CD14-positive monocyte (primary cell): Measurements from ENCODE around the gene LGI2. TPM values are rescaled to one million over a fixed set of nuclear protein-coding genes. Genes with fewer than 3 reads are reported as not detected.
"Not testable (repeated sequence)": the region's sequence is repeated elsewhere in the genome, so short reads cannot be mapped to it uniquely, and the experiment has no call there.

ENCODE experiments used
- DNase-seq, 3 donors: peaks; one replicate each; pipeline ENCODE4 v3.0.0-alpha.2; 2011 to 2022
- H2AFZ ChIP-seq: 2 replicates; pipeline ENCODE4 v1.6.0; 2012; ENCODE audit warnings: mild to moderate bottlenecking, low read depth, low read length, inconsistent platforms; ENCODE audit not compliant: insufficient read depth, poor library complexity, severe bottlenecking
- H3K27ac ChIP-seq, 2 donors: 1 replicate in 1 of 2; 2 replicates in 1 of 2; pipeline ENCODE4 v1.5.1; 2012 to 2013; ENCODE audit warnings: low read length in 2 of 2, control low read depth in 1 of 2, inconsistent platforms in 1 of 2, low read depth in 1 of 2, mild to moderate bottlenecking in 1 of 2
- H3K27me3 ChIP-seq, 2 donors: one replicate each; pipeline versions ENCODE4 v1.6.0 to v1.6.1; 2011 to 2013; ENCODE audit warnings: low read length in 2 of 2; ENCODE audit not compliant: control insufficient read depth in 2 of 2, insufficient read depth in 2 of 2
- H3K36me3 ChIP-seq, 2 donors: replicated peaks in 1 of 2; 1 replicate in 1 of 2; 2 replicates in 1 of 2; pipeline versions ENCODE4 v1.5.1 to v1.6.1; 2012 to 2013; ENCODE audit warnings: low read length in 2 of 2, control low read depth in 1 of 2, inconsistent platforms in 1 of 2, mild to moderate bottlenecking in 1 of 2; ENCODE audit not compliant: insufficient read depth in 2 of 2, control insufficient read depth in 1 of 2
- H3K4me1 ChIP-seq, 2 donors: 1 replicate in 1 of 2; 2 replicates in 1 of 2; pipeline versions ENCODE4 v1.5.1 to v1.6.1; 2012 to 2013; ENCODE audit warnings: low read length in 2 of 2, control low read depth in 1 of 2, inconsistent platforms in 1 of 2, mild to moderate bottlenecking in 1 of 2, moderate library complexity in 1 of 2; ENCODE audit not compliant: insufficient read depth in 2 of 2, control insufficient read depth in 1 of 2
- H3K4me2 ChIP-seq: replicated peaks from 2 replicates; pipeline ENCODE3; 2012; ENCODE audit warnings: low read length, moderate library complexity, mild to moderate bottlenecking; ENCODE audit not compliant: poor library complexity, severe bottlenecking; ENCODE audit errors: extremely low read depth
- H3K4me3 ChIP-seq, 3 experiments: fragments of 200-600 bp in 1 of 3; sonication (generic) in 1 of 3; replicated peaks in 1 of 3; 1 replicate in 2 of 3; 2 replicates in 1 of 3; pipeline ENCODE4 v1.5.1; 2011 to 2013; ENCODE audit warnings: low read length in 3 of 3, mild to moderate bottlenecking in 3 of 3, control low read depth in 2 of 3, low read depth in 2 of 3, inconsistent platforms in 1 of 3, moderate library complexity in 1 of 3
- H3K79me2 ChIP-seq: 2 replicates; pipeline ENCODE4 v1.6.0; 2012; ENCODE audit warnings: mild to moderate bottlenecking, control low read depth, inconsistent platforms, low read length, moderate library complexity; ENCODE audit not compliant: insufficient read depth
- H3K9ac ChIP-seq: 2 replicates; pipeline ENCODE4 v1.6.0; 2017; ENCODE audit warnings: low read length, mild to moderate bottlenecking; ENCODE audit not compliant: insufficient read depth, poor library complexity, severe bottlenecking
- H3K9me3 ChIP-seq, 2 donors: replicated peaks in 1 of 2; 1 replicate in 1 of 2; 2 replicates in 1 of 2; pipeline versions ENCODE4 v1.5.1 to v1.6.1; 2012 to 2013; ENCODE audit warnings: low read length in 2 of 2, control low read depth in 1 of 2; ENCODE audit not compliant: control insufficient read depth in 1 of 2, insufficient read depth in 1 of 2
- H4K20me1 ChIP-seq: 2 replicates; pipeline ENCODE4 v1.6.0; 2012; ENCODE audit warnings: mild to moderate bottlenecking, low read length, control low read depth, moderate library complexity; ENCODE audit not compliant: insufficient read depth
- H3K27ac Mint-ChIP-seq, 7 donors: one replicate each; pipeline ENCODE4 v1.8.0; 2020; ENCODE audit warnings: mild to moderate bottlenecking in 7 of 7, mixed read lengths in 7 of 7, moderate library complexity in 6 of 7, inconsistent platforms in 2 of 7
- H3K27me3 Mint-ChIP-seq, 3 donors: one replicate each; pipeline ENCODE4 v1.8.0; 2021 to 2022; ENCODE audit warnings: low read depth in 3 of 3, mild to moderate bottlenecking in 3 of 3, mixed read lengths in 3 of 3, moderate library complexity in 3 of 3, inconsistent platforms in 1 of 3
- H3K36me3 Mint-ChIP-seq, 2 donors: one replicate each; pipeline ENCODE4 v1.8.0; 2020; ENCODE audit warnings: mixed read lengths in 2 of 2, inconsistent platforms in 1 of 2, mild to moderate bottlenecking in 1 of 2
- H3K4me1 Mint-ChIP-seq: one replicate; pipeline ENCODE4 v1.8.0; 2020; ENCODE audit warnings: mild to moderate bottlenecking, mixed read lengths
- H3K4me3 Mint-ChIP-seq, 2 donors: one replicate each; pipeline ENCODE4 v1.8.0; 2020; ENCODE audit warnings: mild to moderate bottlenecking in 2 of 2, mixed read lengths in 2 of 2, moderate library complexity in 1 of 2
- H3K9me3 Mint-ChIP-seq, 7 donors: one replicate each; pipeline ENCODE4 v1.8.0; 2020 to 2022; ENCODE audit warnings: mixed read lengths in 7 of 7, mild to moderate bottlenecking in 6 of 7, moderate library complexity in 6 of 7, inconsistent platforms in 2 of 7
- CTCF ChIP-seq: fragments of 200-600 bp; IDR thresholded peaks from one replicate; pipeline ENCODE4 v1.8.0; 2022; ENCODE audit warnings: antibody characterized with exemption, mild to moderate bottlenecking
- WGBS: methylation state at CpG from one replicate; pipeline ENCODE4 v1.1.5; 2013; ENCODE audit warnings: missing lambda C conversion rate; ENCODE audit not compliant: insufficient coverage; 5-methylcytosine and 5-hydroxymethylcytosine counted together
- intact Hi-C, 2 donors: fragments of 100-400 bp; cut with micrococcal nuclease; formaldehyde crosslinking; loops; one replicate each; pipeline versions ENCODE4 v1.15.0 to v1.15.1; 2023
- polyA plus RNA-seq, 3 donors: library from polyadenylated mRNA; depleted of rRNA in 1 of 3; unstranded in 2 of 3; stranded (reverse) in 1 of 3; fragments of 300-500 nt in 2 of 3; fragments of >200 nt in 1 of 3; fragmentation: Illumina TruSeq in 2 of 3; gene quantifications; 1 replicate in 2 of 3; 2 replicates in 1 of 3; pipeline ENCODE4 v1.2.3, GENCODE V29; 2012 to 2021

The LGI2 gene
- polyA plus RNA-seq, 3 donors = 0.30 to 0.33 TPM; not detected in 1

- Histone ChIP-seq H3K27me3 (no peaks in the 10 kb centered on the region), H2AFZ (no peak overlapping the region), H3K36me3 (no peaks in the 10 kb centered on the region), H3K4me1 (no peaks in the 10 kb centered on the region), H3K27ac (no peak overlapping the region), H3K4me2 (no peak overlapping the region), H3K9me3 (no peaks in the 10 kb centered on the region), H3K79me2 (no peaks in the 10 kb centered on the region), H3K4me3 (no peak overlapping the region), H3K9ac (no peak overlapping the region), H4K20me1 (no peaks in the 10 kb centered on the region)
- no peak overlapping the region for H3K27ac Mint-ChIP-seq
- intact Hi-C loops = no loop called here
- no peaks in the 10 kb centered on the region for H3K4me1 Mint-ChIP-seq
- DNase-seq = no peak
- no peak overlapping the region for H3K4me3 Mint-ChIP-seq
- peaks cover 0 to 13% (median 0%) of the 10 kb centered on the region in 7 donors for H3K9me3 Mint-ChIP-seq
- WGBS = 100% methylated on average over 3 of the region's 7 CpGs
- H3K36me3 Mint-ChIP-seq = no peaks in the 10 kb centered on the region
- H3K27me3 Mint-ChIP-seq = peaks cover 0 to 2% (median 1%) of the 10 kb centered on the region in 3 donors
- TF ChIP-seq CTCF = no peak
These were observed 35.3 kb upstream of the LGI2 start for GRCh38 chr4:25065932-25066590.

- Histone ChIP-seq H4K20me1 (no peaks in the 10 kb centered on the region), H3K27ac (no peak overlapping the region), H3K4me2 (no peak overlapping the region), H3K9me3 (no peaks in the 10 kb centered on the region), H3K9ac (no peak overlapping the region), H3K4me3 (no peak overlapping the region), H3K79me2 (no peaks in the 10 kb centered on the region), H2AFZ (no peak overlapping the region), H3K4me1 (no peaks in the 10 kb centered on the region), H3K36me3 (no peaks in the 10 kb centered on the region), H3K27me3 (no peaks in the 10 kb centered on the region)
- TF ChIP-seq CTCF = no peak
- Mint-ChIP-seq H3K36me3 (no peaks in the 10 kb centered on the region), H3K9me3 (peaks cover 0 to 9% (median 0%) of the 10 kb centered on the region in 7 donors), H3K27me3 (peaks cover 0 to 1% (median 0%) of the 10 kb centered on the region in 3 donors), H3K4me1 (no peaks in the 10 kb centered on the region), H3K4me3 (no peak overlapping the region), H3K27ac (no peak overlapping the region)
- whole genome bisulfite sequencing = no CpG with 5 or more reads among the region's 5 CpGs
- intact Hi-C loops = no loop called here
- no peak for DNase-seq
These were observed 34.7 kb upstream of the LGI2 start for GRCh38 chr4:25065431-25065858.

GRCh38 chr4:25064447-25064846 lies 33.7 kb upstream of the LGI2 start:
- H3K4me1 ChIP-seq, H3K27me3 ChIP-seq, H3K4me2 ChIP-seq, H3K79me2 ChIP-seq, H3K4me3 ChIP-seq, H3K27me3 Mint-ChIP-seq, DNase-seq, H3K36me3 ChIP-seq, H3K9me3 ChIP-seq, H2AFZ ChIP-seq, H3K4me3 Mint-ChIP-seq, intact Hi-C loops, H3K36me3 Mint-ChIP-seq, H3K4me1 Mint-ChIP-seq, H3K27ac Mint-ChIP-seq, H3K9me3 Mint-ChIP-seq, H3K27ac ChIP-seq, H4K20me1 ChIP-seq, H3K9ac ChIP-seq: not testable (repeated sequence)
- WGBS = no CpG with 5 or more reads among the region's 1 CpG
